GM12865 (cell line): Measurements from ENCODE around the gene NKAIN1.

Experiments
- DNase-seq: peaks from one replicate; pipeline ENCODE4 v3.0.0; 2010; ENCODE audit warnings: low read depth
- H3K4me3 ChIP-seq: 2 replicates; pipeline ENCODE4 v1.5.1; 2011; ENCODE audit warnings: mild to moderate bottlenecking, low read depth, low read length, control low read depth
- CTCF ChIP-seq: IDR thresholded peaks from 2 replicates; pipeline ENCODE4 v1.5.1; 2011; ENCODE audit warnings: low read length, control low read depth, low read depth, inconsistent platforms; ENCODE audit not compliant: insufficient read depth; ENCODE audit errors: missing control alignments

The NKAIN1 gene

GRCh38 chr1:31166462-31166861 is 73.2 kb downstream of the NKAIN1 start:
- no peak for TF ChIP-seq CTCF
- DNase-seq, result no peak
- H3K4me3 ChIP-seq, result no peak overlapping the region

- TF ChIP-seq CTCF, result no peak
- no peak overlapping the region for H3K4me3 ChIP-seq
- no peak for DNase-seq
These were observed 75.4 kb downstream of the NKAIN1 start for GRCh38 chr1:31164291-31164690.

- no peak for TF ChIP-seq CTCF
- no peak overlapping the region for H3K4me3 ChIP-seq
- DNase-seq, result no peak
These were observed 75.8 kb downstream of the NKAIN1 start for GRCh38 chr1:31163866-31164265.

GRCh38 chr1:31161571-31161970 is 78.1 kb downstream of the NKAIN1 start:
- no peak for TF ChIP-seq CTCF
- H3K4me3 ChIP-seq, result no peak overlapping the region
- DNase-seq, result peak; percentile 20

- TF ChIP-seq CTCF, result no peak
- DNase-seq, result no peak
- H3K4me3 ChIP-seq, result no peak overlapping the region
These were observed 79.6 kb downstream of the NKAIN1 start for GRCh38 chr1:31159869-31160611.

GRCh38 chr1:31159323-31159722 is 80.4 kb downstream of the NKAIN1 start:
- DNase-seq, result no peak
- TF ChIP-seq CTCF, result no peak
- H3K4me3 ChIP-seq, result no peak overlapping the region

GRCh38 chr1:31155216-31155806 is 84.4 kb downstream of the NKAIN1 start:
- peak overlapping the region; percentile 70 for H3K4me3 ChIP-seq
- peak; percentile 70 for DNase-seq
- peak; percentile 28 for TF ChIP-seq CTCF
